Measurements from ENCODE around the gene KBTBD12. TPM values are rescaled to one million over a fixed set of nuclear protein-coding genes. Genes with fewer than 3 reads are reported as not detected.

KBTBD12 gene
- total RNA-seq, 4 donors from 2014 or later = 3.3 to 17.5 (median 4.3) TPM

GRCh38 chr3:127948211-127948610 is 33.2 kb downstream of the KBTBD12 start:
- H3K27me3 ChIP-seq = no peaks in the 10 kb centered on the region
- H3K36me3 ChIP-seq = no peaks in the 10 kb centered on the region
- DNase-seq = no peak
- no peak overlapping the region for H3K27ac ChIP-seq
- in situ Hi-C loops (cut with MboI; ENCODE audit: low pct_ligation_motif_present in 1 of 4, low pct_unique_long_range_greater_than_20kb in 1 of 4, low sequenced_read_pairs in 3 of 4) = no loop called here
- H3K9me3 ChIP-seq = no peaks in the 10 kb centered on the region
- TF ChIP-seq POLR2A (IDR thresholded peaks at IDR 0.05) (no peak), EP300 (IDR thresholded peaks at IDR 0.05; ENCODE audit: low read depth) (no peak), POLR2AphosphoS5 (IDR thresholded peaks at IDR 0.05) (no peak)
- TF ChIP-seq, protein P1, sequence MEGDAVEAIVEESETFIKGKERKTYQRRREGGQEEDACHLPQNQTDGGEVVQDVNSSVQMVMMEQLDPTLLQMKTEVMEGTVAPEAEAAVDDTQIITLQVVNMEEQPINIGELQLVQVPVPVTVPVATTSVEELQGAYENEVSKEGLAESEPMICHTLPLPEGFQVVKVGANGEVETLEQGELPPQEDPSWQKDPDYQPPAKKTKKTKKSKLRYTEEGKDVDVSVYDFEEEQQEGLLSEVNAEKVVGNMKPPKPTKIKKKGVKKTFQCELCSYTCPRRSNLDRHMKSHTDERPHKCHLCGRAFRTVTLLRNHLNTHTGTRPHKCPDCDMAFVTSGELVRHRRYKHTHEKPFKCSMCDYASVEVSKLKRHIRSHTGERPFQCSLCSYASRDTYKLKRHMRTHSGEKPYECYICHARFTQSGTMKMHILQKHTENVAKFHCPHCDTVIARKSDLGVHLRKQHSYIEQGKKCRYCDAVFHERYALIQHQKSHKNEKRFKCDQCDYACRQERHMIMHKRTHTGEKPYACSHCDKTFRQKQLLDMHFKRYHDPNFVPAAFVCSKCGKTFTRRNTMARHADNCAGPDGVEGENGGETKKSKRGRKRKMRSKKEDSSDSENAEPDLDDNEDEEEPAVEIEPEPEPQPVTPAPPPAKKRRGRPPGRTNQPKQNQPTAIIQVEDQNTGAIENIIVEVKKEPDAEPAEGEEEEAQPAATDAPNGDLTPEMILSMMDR (IDR thresholded peaks at IDR 0.05) = no peak
- no peaks in the 10 kb centered on the region for H3K4me1 ChIP-seq
- no peak overlapping the region for H3K4me3 ChIP-seq
- intact Hi-C loops (cut with DNase I; ENCODE audit: low total_unique reads) = no loop called here
- WGBS, 2 donors (ENCODE audit: low coverage in 1 of 2) = 68 to 79% methylated on average over 2 to 3 of the region's 3 CpGs

DNA sequence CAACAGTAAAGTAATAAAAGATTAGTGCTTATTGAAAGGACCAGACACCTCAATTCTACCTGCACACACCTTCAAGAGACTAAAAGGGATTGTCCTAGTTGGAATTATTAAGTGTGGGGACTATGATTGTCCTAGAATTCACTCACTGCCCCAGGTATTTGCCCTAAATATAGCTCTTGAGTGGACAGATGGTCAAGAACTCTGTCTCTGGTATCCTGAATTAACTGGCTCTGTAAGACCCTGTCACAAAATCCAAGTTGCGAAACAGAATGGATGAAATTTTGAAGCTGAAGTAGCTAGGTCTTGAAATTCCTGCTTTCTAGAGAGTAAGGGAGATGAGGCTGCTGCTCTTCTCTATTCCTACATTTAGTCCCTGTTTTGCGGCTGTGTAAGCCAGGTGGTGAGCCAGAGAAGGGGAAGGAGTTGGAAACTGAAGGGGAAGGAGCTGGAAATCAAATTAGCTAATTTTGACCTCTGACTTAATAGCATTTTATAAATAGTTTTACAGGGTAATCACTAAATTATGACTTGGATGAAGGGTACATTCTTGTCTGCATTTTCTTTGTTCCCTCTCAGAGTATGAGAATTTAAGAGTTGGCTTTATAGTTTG is 34.5 kb downstream of the KBTBD12 start:
- no peaks in the 10 kb centered on the region for H3K36me3 ChIP-seq
- intact Hi-C loops (cut with DNase I; ENCODE audit: low total_unique reads) = no loop called here
- H3K27ac ChIP-seq = no peak overlapping the region
- H3K4me3 ChIP-seq = no peak overlapping the region
- no peaks in the 10 kb centered on the region for H3K9me3 ChIP-seq
- no peaks in the 10 kb centered on the region for H3K4me1 ChIP-seq
- in situ Hi-C loops (cut with MboI; ENCODE audit: low pct_ligation_motif_present in 1 of 4, low pct_unique_long_range_greater_than_20kb in 1 of 4, low sequenced_read_pairs in 3 of 4) = loop anchor here in 2 of 4 donors (25.0 kb wide), 1 partner anchor 287 kb away; the partner anchor contains the start of gene ABTB1 (in 2 of the 2)
- WGBS, 2 donors (ENCODE audit: low coverage in 1 of 2) = 81 to 93% methylated on average over 2 of the region's 2 CpGs
- H3K27me3 ChIP-seq = no peaks in the 10 kb centered on the region
- no peak for DNase-seq
- no peak for TF ChIP-seq POLR2AphosphoS5 (IDR thresholded peaks at IDR 0.05)
- TF ChIP-seq, protein P1 (IDR thresholded peaks at IDR 0.05) = no peak
- no peak for TF ChIP-seq POLR2A (IDR thresholded peaks at IDR 0.05)
- no peak for TF ChIP-seq EP300 (IDR thresholded peaks at IDR 0.05; ENCODE audit: low read depth)

DNA sequence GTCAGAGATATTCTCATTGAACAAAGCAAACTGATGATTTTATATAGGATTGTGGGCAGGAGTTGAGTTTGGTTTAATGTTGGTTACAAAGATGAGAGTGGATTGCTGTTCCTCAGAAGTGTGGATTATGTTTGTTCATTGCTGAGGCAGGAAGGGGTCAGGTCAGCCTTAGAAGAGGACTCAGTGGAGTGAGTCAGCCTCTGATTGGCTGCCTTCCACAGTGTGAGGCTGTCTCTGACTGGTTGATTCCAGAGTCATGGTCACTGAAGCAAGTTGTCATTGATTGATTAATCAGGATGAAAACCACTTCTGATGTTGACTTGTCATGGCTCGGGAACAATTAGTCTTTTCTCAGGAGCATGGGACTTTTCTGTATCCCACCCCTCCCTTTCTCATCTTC is 36.2 kb downstream of the KBTBD12 start:
- no peak overlapping the region for H3K27ac ChIP-seq
- no peaks in the 10 kb centered on the region for H3K27me3 ChIP-seq
- H3K4me3 ChIP-seq = no peak overlapping the region
- TF ChIP-seq, protein P1 (IDR thresholded peaks at IDR 0.05) = no peak
- TF ChIP-seq EP300 (IDR thresholded peaks at IDR 0.05; ENCODE audit: low read depth) = no peak
- TF ChIP-seq POLR2AphosphoS5 (IDR thresholded peaks at IDR 0.05) = no peak
- no peak for TF ChIP-seq POLR2A (IDR thresholded peaks at IDR 0.05)
- no peaks in the 10 kb centered on the region for H3K4me1 ChIP-seq
- intact Hi-C loops (cut with DNase I; ENCODE audit: low total_unique reads) = no loop called here
- 86% methylated on average over 1 of the region's 1 CpG; no CpG with 5 or more reads in 1 of the 2 donors for WGBS, 2 donors (ENCODE audit: low coverage in 1 of 2)
- in situ Hi-C loops (cut with MboI; ENCODE audit: low pct_ligation_motif_present in 1 of 4, low pct_unique_long_range_greater_than_20kb in 1 of 4, low sequenced_read_pairs in 3 of 4) = loop anchor here in 2 of 4 donors (25.0 kb wide), 1 partner anchor 289 kb away; the partner anchor contains the start of gene ABTB1 (in 2 of the 2)
- no peak for DNase-seq
- no peaks in the 10 kb centered on the region for H3K36me3 ChIP-seq
- H3K9me3 ChIP-seq = no peaks in the 10 kb centered on the region

DNA sequence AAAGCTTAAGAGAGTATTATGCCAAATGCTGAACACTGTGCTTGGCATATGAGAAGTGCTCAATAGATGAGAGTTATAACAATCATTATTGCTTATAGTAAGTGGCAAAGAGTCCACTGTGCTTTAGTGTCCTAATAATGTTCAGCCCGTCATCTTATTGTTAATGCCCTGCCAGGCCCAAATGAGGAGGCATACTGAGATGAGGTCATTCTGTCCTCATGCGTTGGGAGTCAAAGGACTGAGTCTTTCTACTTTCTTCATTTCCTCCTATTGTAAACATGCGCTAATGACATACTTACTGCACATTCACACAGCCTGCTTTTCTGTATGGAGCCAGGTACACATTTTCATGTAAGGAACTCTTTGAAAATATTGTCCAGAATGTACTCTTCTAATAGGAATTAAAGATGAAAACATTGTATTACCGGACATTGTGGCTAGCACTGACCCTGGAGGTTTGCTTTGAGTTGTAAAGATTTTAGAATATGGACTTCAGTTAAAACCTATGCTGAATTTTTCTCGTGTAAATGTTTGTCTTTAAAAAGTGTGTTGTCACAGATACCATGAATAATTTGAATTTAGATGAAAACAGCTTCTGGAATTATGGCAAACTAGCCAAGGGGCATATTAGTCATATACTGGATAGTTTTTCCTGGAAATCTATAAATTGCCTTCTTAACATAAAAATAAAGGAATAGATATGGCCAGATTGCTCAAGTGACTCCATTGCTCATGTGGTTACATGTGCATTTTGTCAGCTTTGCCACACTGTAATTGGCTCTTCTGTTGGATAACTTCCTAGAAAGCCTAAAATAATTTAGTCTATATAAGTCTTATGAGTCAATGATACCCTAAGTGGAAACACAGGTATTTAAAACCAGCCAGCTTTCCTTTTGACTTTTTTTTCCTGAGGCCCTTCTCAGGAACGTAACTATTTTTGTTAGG is 38.3 kb downstream of the KBTBD12 start:
- Histone ChIP-seq H3K36me3 (no peaks in the 10 kb centered on the region), H3K4me3 (no peak overlapping the region), H3K27me3 (no peaks in the 10 kb centered on the region), H3K27ac (no peak overlapping the region), H3K9me3 (no peaks in the 10 kb centered on the region), H3K4me1 (no peaks in the 10 kb centered on the region)
- DNase-seq = no peak
- in situ Hi-C loops (cut with MboI; ENCODE audit: low pct_ligation_motif_present in 1 of 4, low pct_unique_long_range_greater_than_20kb in 1 of 4, low sequenced_read_pairs in 3 of 4) (loop anchor here in 2 of 4 donors (25.0 kb wide), 1 partner anchor 291 kb away; the partner anchor contains the start of gene ABTB1 (in 2 of the 2)), intact Hi-C loops (cut with DNase I; ENCODE audit: low total_unique reads) (no loop called here)
- 82 to 85% methylated on average over 5 to 6 of the region's 6 CpGs for WGBS, 2 donors (ENCODE audit: low coverage in 1 of 2)
- TF ChIP-seq, protein P1 (IDR thresholded peaks at IDR 0.05) = no peak
- no peak for TF ChIP-seq POLR2A (IDR thresholded peaks at IDR 0.05)
- no peak for TF ChIP-seq EP300 (IDR thresholded peaks at IDR 0.05; ENCODE audit: low read depth)
- no peak for TF ChIP-seq POLR2AphosphoS5 (IDR thresholded peaks at IDR 0.05)

All from transverse colon (tissue), 4 donors.